Hepatic stellate cell (primary cell): Measurements from ENCODE around the gene DQX1.
A peak's percentile ranks its signal among the peaks of the same experiment; 100 is the strongest.

Source experiments
- DNase-seq: peaks from one replicate; pipeline ENCODE4 v3.0.0; 2011; ENCODE audit warnings: low spot score

The DQX1 gene

GRCh38 chr2:74554820-74555531 lies 28.9 kb upstream of the DQX1 start:
- DNase-seq, result peak; percentile 64

GRCh38 chr2:74553892-74554819 lies 28.1 kb upstream of the DQX1 start, which contains the start of the genes DOK1 and LOXL3:
Gene DOK1, plus strand, starts transcription at chr2:74554720. Its CDS starts 35 bp downstream, at chr2:74554755.
Gene LOXL3, minus strand, starts transcription at chr2:74553942. Its CDS starts 1,308 bp downstream, at chr2:74552634.
- DNase-seq, result peak; percentile 97

- DNase-seq, result peak; percentile 50
These were observed 27.1 kb upstream of the DQX1 start for GRCh38 chr2:74552914-74553811.

GRCh38 chr2:74551942-74552913 lies 26.2 kb upstream of the DQX1 start:
- DNase-seq, result peak; percentile 47

- DNase-seq, result no peak
These were observed 25.5 kb upstream of the DQX1 start for GRCh38 chr2:74551530-74551929.

- no peak for DNase-seq
These were observed 24.2 kb upstream of the DQX1 start for GRCh38 chr2:74550231-74550630.

- peak; percentile 75 for DNase-seq
These were observed 23.1 kb upstream of the DQX1 start for GRCh38 chr2:74548900-74549826.

- DNase-seq, result no peak
These were observed 22.4 kb upstream of the DQX1 start for GRCh38 chr2:74548285-74548899.

- DNase-seq, result no peak
These were observed 20.0 kb upstream of the DQX1 start for GRCh38 chr2:74546004-74546403.

GRCh38 chr2:74544634-74545033 lies 18.6 kb upstream of the DQX1 start:
- DNase-seq, result no peak

GRCh38 chr2:74542978-74543377 lies 16.9 kb upstream of the DQX1 start:
- no peak for DNase-seq

- DNase-seq, result no peak
These were observed 14.3 kb upstream of the DQX1 start for GRCh38 chr2:74540291-74540690.

- no peak for DNase-seq
These were observed 12.9 kb upstream of the DQX1 start for GRCh38 chr2:74538881-74539339.

- no peak for DNase-seq
These were observed 11.1 kb upstream of the DQX1 start for GRCh38 chr2:74537140-74537539.

- no peak for DNase-seq
These were observed 10.3 kb upstream of the DQX1 start for GRCh38 chr2:74536166-74536950.

- no peak for DNase-seq
These were observed 9.5 kb upstream of the DQX1 start for GRCh38 chr2:74535440-74535965.

- DNase-seq, result no peak
These were observed 8.4 kb upstream of the DQX1 start for GRCh38 chr2:74534411-74534810.

GRCh38 chr2:74533464-74533863 lies 7.4 kb upstream of the DQX1 start:
- no peak for DNase-seq
